Mesendoderm (in vitro differentiated cells): ENCODE data around the gene RAB11A.
A peak's percentile ranks its signal among the peaks of the same experiment; 100 is the strongest.

Experiments
- DNase-seq: peaks from one replicate; pipeline ENCODE4 v3.0.0; 2013
- H2AK5ac ChIP-seq: 2 replicates; pipeline ENCODE4 v1.6.1; 2013; ENCODE audit warnings: low read length, inconsistent platforms
- H2BK120ac ChIP-seq: 2 replicates; pipeline ENCODE4 v1.6.1; 2013; ENCODE audit warnings: low read depth, mild to moderate bottlenecking, low read length, moderate library complexity, mixed read lengths
- H2BK15ac ChIP-seq: replicated peaks from 2 replicates; pipeline ENCODE4 v1.6.1; 2013; ENCODE audit warnings: low read depth, mild to moderate bottlenecking, moderate library complexity
- H2BK5ac ChIP-seq: 2 replicates; pipeline ENCODE4 v1.6.1; 2013; ENCODE audit warnings: low read length, inconsistent platforms
- H3K18ac ChIP-seq: 2 replicates; pipeline ENCODE4 v1.6.1; 2013; ENCODE audit warnings: mild to moderate bottlenecking, low read length, mixed read lengths
- H3K23ac ChIP-seq: one replicate; pipeline ENCODE4 v1.6.1; 2013; ENCODE audit warnings: low read length
- H3K27ac ChIP-seq: 2 replicates; pipeline ENCODE4 v1.5.1; 2013; ENCODE audit warnings: low read depth, mild to moderate bottlenecking, inconsistent platforms, low read length, moderate library complexity
- H3K27me3 ChIP-seq: 2 replicates; pipeline ENCODE4 v1.6.1; 2013; ENCODE audit warnings: low read length, control low read depth, mild to moderate bottlenecking, inconsistent platforms; ENCODE audit not compliant: insufficient read depth, poor library complexity
- H3K36me3 ChIP-seq: 2 replicates; pipeline ENCODE4 v1.6.1; 2013; ENCODE audit warnings: low read length, inconsistent platforms; ENCODE audit not compliant: control insufficient read depth, insufficient read depth
- H3K4ac ChIP-seq: one replicate; pipeline ENCODE4 v1.6.1; 2013; ENCODE audit warnings: low read depth, mild to moderate bottlenecking, low read length, moderate library complexity
- H3K4me1 ChIP-seq: 2 replicates; pipeline ENCODE4 v1.6.1; 2013; ENCODE audit warnings: low read depth, low read length, inconsistent platforms; ENCODE audit not compliant: control insufficient read depth
- H3K4me2 ChIP-seq: 2 replicates; pipeline ENCODE4 v1.6.1; 2013; ENCODE audit warnings: low read length
- H3K4me3 ChIP-seq: 2 replicates; pipeline ENCODE4 v1.5.1; 2013; ENCODE audit warnings: mild to moderate bottlenecking, low read length
- H3K56ac ChIP-seq: one replicate; pipeline ENCODE4 v1.6.1; 2013; ENCODE audit warnings: low read length
- H3K79me1 ChIP-seq: 2 replicates; pipeline ENCODE4 v1.6.1; 2013; ENCODE audit warnings: low read length, inconsistent platforms
- H3K79me2 ChIP-seq: 2 replicates; pipeline ENCODE4 v1.6.1; 2013; ENCODE audit warnings: mild to moderate bottlenecking, low read length; ENCODE audit not compliant: control insufficient read depth, insufficient read depth
- H3K9ac ChIP-seq: 2 replicates; pipeline ENCODE4 v1.6.1; 2013; ENCODE audit warnings: low read length, inconsistent platforms
- H4K5ac ChIP-seq: one replicate; pipeline ENCODE4 v1.6.1; 2013; ENCODE audit warnings: low read length
- H4K8ac ChIP-seq: one replicate; pipeline ENCODE4 v1.6.1; 2013; ENCODE audit warnings: low read depth, mild to moderate bottlenecking, control low read depth, low read length, moderate library complexity
- WGBS: extraction: QIAGEN DNeasy Blood & Tissue Kit; methylation state at CpG from one replicate; pipeline ENCODE4 v1.1.7; 2013; ENCODE audit warnings: low lambda C conversion rate, missing lambda C conversion rate; ENCODE audit not compliant: insufficient coverage; ENCODE audit errors: extremely low coverage; 5-methylcytosine and 5-hydroxymethylcytosine counted together

Gene RAB11A

GRCh38 chr15:65824941-65825544 is 44.2 kb upstream of the RAB11A start:
- Histone ChIP-seq H3K79me1 (no peaks in the 10 kb centered on the region), H3K27me3 (no peaks in the 10 kb centered on the region), H2BK15ac (no peak overlapping the region), H3K4me2 (no peak overlapping the region), H2BK120ac (no peak overlapping the region), H3K18ac (no peak overlapping the region), H3K23ac (no peak overlapping the region), H3K4me1 (no peaks in the 10 kb centered on the region), H3K9ac (no peak overlapping the region), H4K8ac (no peak overlapping the region), H3K27ac (no peak overlapping the region), H2AK5ac (no peak overlapping the region), H3K56ac (peak overlapping the region; percentile 25), H3K4me3 (no peak overlapping the region), H4K5ac (no peak overlapping the region), H3K79me2 (no peaks in the 10 kb centered on the region), H3K4ac (no peak overlapping the region), H3K36me3 (no peaks in the 10 kb centered on the region), H2BK5ac (no peak overlapping the region)
- WGBS: no CpG with 5 or more reads among the region's 5 CpGs
- DNase-seq: no peak

GRCh38 chr15:65827065-65827464 is 42.2 kb upstream of the RAB11A start:
- no peaks in the 10 kb centered on the region for H3K36me3 ChIP-seq
- no peak overlapping the region for H2AK5ac ChIP-seq
- no peaks in the 10 kb centered on the region for H3K4me1 ChIP-seq
- WGBS: no CpG with 5 or more reads among the region's 3 CpGs
- no peaks in the 10 kb centered on the region for H3K79me2 ChIP-seq
- no peak overlapping the region for H4K8ac ChIP-seq
- H2BK5ac ChIP-seq: no peak overlapping the region
- peak overlapping the region; percentile 38 for H3K56ac ChIP-seq
- H3K4ac ChIP-seq: no peak overlapping the region
- H3K27ac ChIP-seq: no peak overlapping the region
- H3K4me3 ChIP-seq: no peak overlapping the region
- H3K9ac ChIP-seq: no peak overlapping the region
- no peaks in the 10 kb centered on the region for H3K27me3 ChIP-seq
- no peak overlapping the region for H4K5ac ChIP-seq
- H2BK15ac ChIP-seq: no peak overlapping the region
- no peak overlapping the region for H3K18ac ChIP-seq
- DNase-seq: peak; percentile 16
- no peak overlapping the region for H2BK120ac ChIP-seq
- H3K4me2 ChIP-seq: no peak overlapping the region
- H3K23ac ChIP-seq: no peak overlapping the region
- no peaks in the 10 kb centered on the region for H3K79me1 ChIP-seq

GRCh38 chr15:65828585-65828984 is 40.7 kb upstream of the RAB11A start:
- Histone ChIP-seq H3K79me2 (no peaks in the 10 kb centered on the region), H3K23ac (no peak overlapping the region), H3K9ac (no peak overlapping the region), H3K4me1 (no peaks in the 10 kb centered on the region), H2BK120ac (no peak overlapping the region), H2AK5ac (no peak overlapping the region), H4K5ac (no peak overlapping the region), H3K56ac (no peak overlapping the region), H3K4me3 (no peak overlapping the region), H3K18ac (no peak overlapping the region), H2BK5ac (no peak overlapping the region), H3K27me3 (no peaks in the 10 kb centered on the region), H3K36me3 (no peaks in the 10 kb centered on the region), H3K27ac (no peak overlapping the region), H3K79me1 (no peaks in the 10 kb centered on the region), H3K4me2 (no peak overlapping the region), H2BK15ac (no peak overlapping the region), H3K4ac (peak overlapping the region; percentile 31), H4K8ac (no peak overlapping the region)
- DNase-seq: no peak
- no CpG with 5 or more reads among the region's 2 CpGs for WGBS

- Histone ChIP-seq H3K9ac (no peak overlapping the region), H3K27ac (no peak overlapping the region), H2BK120ac (no peak overlapping the region), H2BK15ac (no peak overlapping the region), H3K27me3 (no peaks in the 10 kb centered on the region), H2AK5ac (no peak overlapping the region), H3K4me3 (no peak overlapping the region), H3K4me2 (no peak overlapping the region), H3K79me2 (no peaks in the 10 kb centered on the region), H4K8ac (no peak overlapping the region), H4K5ac (no peak overlapping the region), H3K18ac (no peak overlapping the region), H2BK5ac (no peak overlapping the region), H3K4ac (no peak overlapping the region), H3K56ac (no peak overlapping the region), H3K4me1 (no peaks in the 10 kb centered on the region), H3K36me3 (no peaks in the 10 kb centered on the region), H3K79me1 (no peaks in the 10 kb centered on the region), H3K23ac (no peak overlapping the region)
- peak; percentile 49 for DNase-seq
- WGBS: no CpG with 5 or more reads among the region's 7 CpGs
Observed at GRCh38 chr15:65829130-65829764, 40.0 kb upstream of the RAB11A start.

GRCh38 chr15:65832549-65833364 is 36.5 kb upstream of the RAB11A start:
- H3K18ac ChIP-seq: peak overlapping the region; percentile 39
- no peak overlapping the region for H2BK5ac ChIP-seq
- H3K27ac ChIP-seq: peak overlapping the region; percentile 70
- no peaks in the 10 kb centered on the region for H3K36me3 ChIP-seq
- H4K5ac ChIP-seq: no peak overlapping the region
- no peaks in the 10 kb centered on the region for H3K79me2 ChIP-seq
- no peaks in the 10 kb centered on the region for H3K27me3 ChIP-seq
- no peak overlapping the region for H3K4ac ChIP-seq
- H3K4me3 ChIP-seq: no peak overlapping the region
- H2BK120ac ChIP-seq: peak overlapping the region; percentile 61
- peak overlapping the region; percentile 62 for H3K56ac ChIP-seq
- no peaks in the 10 kb centered on the region for H3K4me1 ChIP-seq
- no CpG with 5 or more reads among the region's 8 CpGs for WGBS
- no peak overlapping the region for H3K4me2 ChIP-seq
- no peak overlapping the region for H2BK15ac ChIP-seq
- H2AK5ac ChIP-seq: no peak overlapping the region
- H4K8ac ChIP-seq: no peak overlapping the region
- H3K79me1 ChIP-seq: no peaks in the 10 kb centered on the region
- H3K23ac ChIP-seq: no peak overlapping the region
- no peak overlapping the region for H3K9ac ChIP-seq
- peak; percentile 99 for DNase-seq
